NCI-H226 (cell line): ENCODE results near the gene ATP8B4.

Experiments used
- DNase-seq: peaks from one replicate; pipeline ENCODE4 v3.0.0-alpha.2; 2015

The ATP8B4 gene

GRCh38 chr15:49919034-49919433, 200.0 kb downstream of the ATP8B4 start:
- DNase-seq: no peak

GRCh38 chr15:49918121-49918520, 200.9 kb downstream of the ATP8B4 start:
- DNase-seq: no peak

- no peak for DNase-seq
Measured at GRCh38 chr15:49916998-49917397, 202.0 kb downstream of the ATP8B4 start.

DNA sequence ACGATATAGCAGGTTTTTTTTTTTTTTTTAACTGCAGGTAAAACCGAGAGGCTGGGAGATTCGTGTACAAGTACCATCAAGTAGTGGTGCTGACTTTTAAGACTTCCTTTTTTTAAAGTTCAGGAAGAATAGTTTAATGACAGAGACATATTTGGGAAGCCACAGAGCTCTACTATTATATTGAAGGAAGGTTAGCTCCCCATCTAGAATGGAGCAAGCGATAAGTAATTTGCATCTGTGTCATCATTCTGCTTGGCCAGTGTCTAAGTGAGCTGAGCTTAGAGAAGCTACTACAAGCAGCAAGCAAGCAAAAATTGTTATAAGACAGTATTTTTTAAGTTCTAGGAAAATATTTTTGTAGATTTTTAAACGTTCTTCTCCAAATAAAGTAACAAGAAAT, 203.2 kb downstream of the ATP8B4 start:
- no peak for DNase-seq

DNA sequence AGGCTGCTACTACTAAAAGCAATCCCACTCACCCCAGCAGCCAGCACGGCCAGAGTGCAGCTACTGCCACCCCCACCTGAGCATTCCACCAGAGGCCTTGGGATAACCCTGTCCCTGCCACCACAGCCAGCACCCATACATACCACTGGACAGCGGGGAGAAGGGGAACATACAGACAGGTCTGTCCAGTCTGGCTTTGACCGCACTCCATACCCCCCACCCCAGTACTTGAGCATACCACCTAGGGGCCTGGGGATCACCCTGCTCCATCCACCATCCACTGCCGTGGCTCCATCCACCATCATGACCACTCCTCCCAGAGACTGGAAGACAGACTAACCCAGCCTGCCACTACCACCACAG, 210.1 kb downstream of the ATP8B4 start:
- DNase-seq: no peak

GRCh38 chr15:49908236-49908932, 210.6 kb downstream of the ATP8B4 start:
- no peak for DNase-seq

- no peak for DNase-seq
Measured at GRCh38 chr15:49906966-49907365, 212.1 kb downstream of the ATP8B4 start.

DNA sequence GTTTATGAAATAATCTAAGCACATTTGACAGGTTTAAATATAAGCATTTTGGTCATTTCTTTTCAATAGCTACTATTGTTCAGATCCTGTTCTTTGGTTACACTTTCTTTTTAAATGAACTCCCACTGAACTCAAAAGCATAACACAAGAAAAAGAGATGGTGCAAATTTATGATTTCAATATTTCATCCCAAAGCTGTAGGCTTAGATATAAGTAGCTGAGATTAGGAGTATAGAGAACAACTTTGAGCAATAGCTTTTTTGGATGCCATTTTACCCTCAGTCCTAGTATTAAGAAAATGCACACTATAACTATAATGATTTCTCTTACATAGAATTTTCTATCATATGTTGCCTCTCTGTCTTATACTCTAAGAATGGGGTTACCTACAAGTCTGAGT, 213.8 kb downstream of the ATP8B4 start:
- DNase-seq: no peak

DNA sequence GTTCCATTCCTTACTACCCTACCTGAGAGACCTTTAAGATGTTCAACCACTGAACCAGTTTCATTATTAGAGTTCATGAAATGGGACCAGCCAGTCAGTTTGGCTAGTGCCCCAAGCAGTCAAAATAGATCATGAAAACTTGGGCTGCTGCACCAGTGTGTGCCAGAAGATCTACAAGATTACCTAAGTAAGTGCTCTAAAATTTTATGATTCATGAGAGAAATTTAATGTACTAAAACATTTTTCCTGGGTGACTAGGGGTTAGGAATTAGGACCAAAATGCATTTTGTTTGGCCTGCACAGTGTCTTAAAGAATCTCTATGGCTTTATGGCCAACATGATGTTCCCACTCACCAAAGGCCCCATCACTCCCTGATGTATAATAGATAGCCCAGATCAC, 214.7 kb downstream of the ATP8B4 start:
- DNase-seq: no peak

DNA sequence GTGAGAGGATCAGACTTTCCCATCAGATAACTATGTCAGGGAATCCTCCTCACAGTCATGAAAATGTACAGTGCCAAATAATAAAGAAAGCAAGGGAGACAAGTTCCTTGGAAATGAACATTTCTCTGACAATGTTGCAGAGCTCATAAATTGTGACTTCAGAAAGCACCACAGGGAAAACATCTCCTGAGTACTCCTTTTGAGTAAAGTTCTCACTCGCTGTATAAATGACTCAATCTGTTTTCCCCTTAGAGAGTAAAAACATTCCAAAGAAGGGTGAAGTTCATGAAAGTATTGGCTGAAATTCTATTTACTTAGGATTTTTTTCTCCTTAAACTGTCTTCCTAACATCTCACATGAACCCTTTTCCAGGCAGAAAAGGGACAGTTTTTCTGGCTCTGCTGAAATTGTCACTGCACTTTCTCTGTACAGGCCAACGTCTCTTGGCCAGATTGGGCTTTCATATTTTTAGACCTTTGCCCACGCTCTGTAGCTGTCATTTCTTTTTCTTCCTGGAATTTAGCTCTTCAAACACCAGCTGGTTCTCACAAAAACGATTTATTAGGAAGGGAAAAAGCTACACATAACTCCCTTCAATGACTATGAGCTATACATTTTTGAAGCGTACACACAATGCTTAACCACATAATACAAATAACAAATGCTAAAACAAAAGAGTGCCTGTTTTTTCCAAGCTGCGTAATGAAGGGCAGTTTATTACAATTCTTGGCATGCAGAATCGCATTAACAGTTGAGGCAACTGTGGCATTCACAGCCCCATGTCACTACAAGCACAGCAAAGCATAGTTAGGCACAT, 216.1 kb downstream of the ATP8B4 start:
- no peak for DNase-seq

DNA sequence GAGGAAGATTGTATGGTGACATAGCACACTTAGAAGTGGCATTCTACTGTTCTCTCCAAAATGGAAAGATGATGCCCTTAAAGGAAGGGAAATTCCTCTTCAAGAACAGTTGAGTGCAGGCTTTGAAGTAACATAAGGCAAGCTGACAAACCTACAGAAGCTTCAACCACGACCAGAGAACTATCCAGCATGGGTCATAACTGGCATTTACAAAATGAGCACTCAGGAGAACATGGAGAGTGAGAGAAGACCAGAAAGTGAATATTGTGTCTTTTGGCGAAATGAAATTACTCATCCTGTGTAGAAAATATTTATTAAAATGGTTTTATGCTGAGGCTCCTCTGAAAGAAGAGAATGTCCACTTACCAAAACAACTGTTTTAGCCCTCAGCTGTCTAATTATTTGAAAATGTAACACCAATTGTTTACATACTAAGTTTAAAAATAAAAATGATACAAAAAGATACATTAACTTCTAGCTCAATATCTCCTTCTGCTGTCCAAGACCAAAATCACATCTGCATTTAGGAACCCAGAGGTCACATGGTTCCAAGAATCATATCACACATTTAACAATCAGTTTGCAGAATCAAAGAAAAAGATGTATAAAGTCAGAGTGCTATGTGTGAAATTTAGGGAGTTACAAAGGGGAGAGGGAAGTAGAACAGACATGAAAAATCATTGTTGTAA, 216.9 kb downstream of the ATP8B4 start:
- DNase-seq: no peak

DNA sequence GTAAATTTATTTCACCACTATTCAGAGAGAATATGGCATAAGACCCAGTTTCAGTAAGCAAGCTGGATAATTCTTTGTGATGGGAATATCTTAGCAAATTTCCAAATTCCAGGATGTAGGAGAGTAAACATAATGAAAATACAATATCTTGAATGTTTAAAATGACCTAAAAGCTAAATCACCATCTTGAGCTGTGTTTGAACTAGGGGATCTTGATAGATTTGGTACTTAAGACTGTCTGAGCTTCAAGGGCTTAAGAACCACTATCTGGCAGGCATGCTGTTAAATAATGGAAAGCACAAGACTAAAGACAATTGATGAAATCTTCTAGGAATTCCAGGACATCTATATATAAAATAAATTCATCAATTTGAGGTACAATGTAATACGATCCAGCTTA, 217.7 kb downstream of the ATP8B4 start:
- no peak for DNase-seq

GRCh38 chr15:49900903-49901235, 218.2 kb downstream of the ATP8B4 start:
- DNase-seq: no peak

- no peak for DNase-seq
Measured at GRCh38 chr15:49900006-49900902, 218.8 kb downstream of the ATP8B4 start.

GRCh38 chr15:49898575-49899283, 220.3 kb downstream of the ATP8B4 start:
- DNase-seq: no peak

DNA sequence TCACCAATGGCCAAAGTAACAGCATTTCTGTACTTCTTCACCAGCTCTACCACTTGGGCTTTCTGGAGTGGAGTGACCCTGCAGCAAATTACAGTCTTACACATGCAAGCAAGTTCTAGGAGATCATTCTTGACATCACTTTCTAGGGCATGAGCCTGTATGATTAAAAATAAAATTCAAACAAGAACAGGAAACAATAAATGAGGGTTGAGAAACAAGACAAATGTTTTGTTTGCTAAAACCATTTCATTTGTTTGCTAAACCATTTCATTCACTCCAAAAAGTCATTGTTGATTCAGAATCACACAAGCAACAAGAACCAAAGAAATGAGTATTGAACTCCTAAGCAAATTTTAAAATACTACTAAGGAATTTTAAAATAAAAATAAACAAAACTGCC, 220.9 kb downstream of the ATP8B4 start:
- no peak for DNase-seq

DNA sequence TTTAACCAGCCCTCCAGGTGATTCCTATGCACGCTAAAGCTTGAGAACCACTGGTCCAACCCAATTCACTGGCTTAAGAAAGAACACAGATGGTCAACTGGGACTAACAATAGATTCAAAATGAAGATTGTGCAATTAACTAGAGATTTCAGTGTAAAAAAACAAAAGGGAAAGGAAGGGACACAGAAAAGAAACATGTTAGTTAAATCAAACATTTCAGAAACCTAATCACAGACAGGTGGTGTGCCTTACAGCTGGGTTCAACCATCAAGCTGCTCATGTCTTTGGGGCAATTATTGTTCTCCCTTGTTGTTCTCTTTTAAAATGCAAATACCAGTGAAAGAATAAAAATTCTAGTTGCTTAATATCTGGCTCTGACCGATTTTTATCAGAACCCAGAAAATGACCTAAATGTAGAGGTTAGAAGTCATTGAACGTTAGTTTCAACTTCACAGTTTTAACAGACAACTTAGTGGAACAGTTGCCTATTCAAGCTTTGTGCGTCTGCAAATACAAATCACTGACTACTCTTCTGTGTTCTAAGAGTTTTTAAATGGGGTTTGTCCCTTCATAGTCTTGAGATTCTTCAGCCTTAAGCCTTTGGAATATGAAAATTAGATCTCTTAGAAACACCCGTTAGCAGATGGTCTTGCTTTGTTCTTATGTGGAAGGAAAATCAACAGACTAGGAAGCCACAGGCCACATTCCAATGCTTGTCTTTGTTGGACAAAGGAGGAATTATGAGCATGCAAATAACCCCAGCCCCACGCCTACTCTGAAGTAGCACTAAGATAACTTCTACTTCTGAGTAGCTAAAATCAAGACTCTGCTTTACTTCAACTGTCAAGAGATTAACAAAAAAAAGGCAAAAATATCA, 223.4 kb downstream of the ATP8B4 start:
- no peak for DNase-seq

GRCh38 chr15:49890689-49891088, 228.3 kb downstream of the ATP8B4 start:
- no peak for DNase-seq

DNA sequence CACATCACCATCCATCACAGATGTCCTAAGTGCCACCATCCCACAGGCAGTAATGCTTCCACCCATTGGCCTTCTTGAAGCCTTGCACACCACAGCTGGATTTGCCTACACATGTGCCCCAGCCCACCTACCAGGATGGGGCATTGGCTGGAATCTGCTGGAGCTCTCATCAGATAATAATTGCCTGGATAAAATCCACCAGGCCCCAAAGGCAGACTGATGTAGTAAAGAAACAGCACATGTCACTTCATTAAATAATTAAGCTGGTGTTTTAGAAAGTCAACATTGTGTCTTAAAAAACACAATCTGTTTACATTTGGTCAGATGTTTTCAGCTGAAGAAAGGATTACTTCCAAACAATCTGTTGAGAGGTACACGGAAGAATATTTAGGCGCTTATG, 229.5 kb downstream of the ATP8B4 start:
- no peak for DNase-seq

DNA sequence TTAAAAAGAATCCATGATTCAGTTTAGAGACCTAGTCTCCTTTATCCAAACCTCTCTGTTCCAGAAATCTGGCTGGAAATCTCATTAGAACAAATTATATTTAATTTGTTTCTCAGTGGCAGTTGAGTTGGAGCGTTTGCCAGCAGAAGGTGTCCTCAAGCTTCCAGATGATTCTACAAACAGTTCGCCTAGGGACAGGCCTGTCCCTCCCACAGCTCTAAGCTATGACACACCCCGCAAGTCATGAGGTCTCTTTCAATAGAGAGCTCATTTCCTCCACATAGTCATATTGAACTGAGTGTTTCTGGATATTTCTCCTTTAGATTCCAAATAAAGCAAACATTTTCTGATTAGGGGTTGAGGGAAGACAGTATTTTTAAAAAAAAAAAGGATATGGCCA, 230.3 kb downstream of the ATP8B4 start:
- DNase-seq: no peak

DNA sequence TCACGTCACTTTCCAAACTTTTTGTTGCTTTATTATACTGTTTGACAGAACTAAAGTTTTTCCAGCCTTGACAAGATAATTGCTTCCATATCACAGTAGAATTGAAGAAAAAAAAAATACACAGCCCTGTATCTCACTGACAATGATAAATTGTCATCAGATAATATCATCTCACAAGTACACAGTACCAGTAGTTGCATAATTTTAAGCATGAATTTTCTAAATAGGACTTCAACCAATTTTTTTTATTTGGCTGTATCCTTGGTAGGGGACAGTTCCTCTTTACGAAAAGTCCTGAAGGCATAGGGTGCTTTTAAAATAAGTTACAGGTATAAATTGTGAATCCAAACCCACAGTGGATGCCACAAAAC, 230.7 kb downstream of the ATP8B4 start:
- DNase-seq: no peak
